ENCODE results near the gene OR2A2. TPM values are rescaled to one million over a fixed set of nuclear protein-coding genes. Genes with fewer than 3 reads are reported as not detected.

Gene OR2A2, protein sequence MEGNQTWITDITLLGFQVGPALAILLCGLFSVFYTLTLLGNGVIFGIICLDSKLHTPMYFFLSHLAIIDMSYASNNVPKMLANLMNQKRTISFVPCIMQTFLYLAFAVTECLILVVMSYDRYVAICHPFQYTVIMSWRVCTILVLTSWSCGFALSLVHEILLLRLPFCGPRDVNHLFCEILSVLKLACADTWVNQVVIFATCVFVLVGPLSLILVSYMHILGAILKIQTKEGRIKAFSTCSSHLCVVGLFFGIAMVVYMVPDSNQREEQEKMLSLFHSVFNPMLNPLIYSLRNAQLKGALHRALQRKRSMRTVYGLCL
- total RNA-seq = not detected

DNA sequence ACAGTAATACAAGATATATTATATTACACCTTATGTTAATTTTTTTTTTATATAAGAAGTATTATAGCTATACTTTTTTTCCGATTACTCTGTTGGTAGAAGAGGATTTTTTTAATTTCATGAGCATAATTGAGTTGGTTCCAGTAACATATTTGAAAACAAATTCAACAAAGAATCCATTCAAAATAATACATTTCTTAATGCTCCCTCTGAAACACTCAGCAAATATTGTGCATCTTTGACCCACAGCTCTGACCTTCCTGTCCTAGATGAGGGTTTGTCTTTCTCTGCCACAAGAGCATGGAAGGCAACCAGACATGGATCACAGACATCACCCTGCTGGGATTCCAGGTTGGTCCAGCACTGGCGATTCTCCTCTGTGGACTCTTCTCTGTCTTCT lies at the start of gene OR2A2:
OR2A2 (plus strand) TSS at position 301 of the 400 bp plus-strand sequence; CDS start at position 301, 0 bp downstream.
- no peaks in the 10 kb centered on the region for H3K36me3 Mint-ChIP-seq (ENCODE audit: low read depth)
- no peak within 1 kb of the TSS for H3K4me3 Mint-ChIP-seq
- no peak within 1 kb of the TSS for H3K27ac Mint-ChIP-seq
- CTCF ChIA-PET = no interaction called here
- H3K9me3 Mint-ChIP-seq = no peaks in the 10 kb centered on the region
- H3K4me1 Mint-ChIP-seq (ENCODE audit: low read depth) = no peaks in the 10 kb centered on the region
- H3K27me3 Mint-ChIP-seq (ENCODE audit: low read depth) = peaks cover 2% of the 10 kb centered on the region
- intact Hi-C loops (cut with micrococcal nuclease) = no loop called here
- no peak for DNase-seq

DNA sequence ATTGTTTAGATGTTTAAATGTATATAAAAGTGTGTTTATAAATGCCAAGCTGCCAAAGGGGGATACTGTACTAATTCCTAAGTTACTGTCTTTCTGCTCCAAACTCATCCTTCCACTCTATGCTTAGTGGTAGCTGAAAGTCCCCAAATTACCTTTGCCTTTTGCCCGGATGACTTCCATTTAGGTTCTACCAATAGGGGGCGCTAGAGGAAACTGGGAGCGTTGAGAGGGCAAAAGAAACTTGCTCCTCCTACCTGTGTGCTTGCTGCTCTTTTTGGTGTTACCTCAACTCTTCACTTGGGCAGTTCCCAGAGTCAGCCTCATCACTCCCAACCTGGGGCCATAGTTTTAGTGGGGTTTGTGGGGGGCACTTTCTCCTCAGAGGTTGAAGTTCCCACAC lies 45.7 kb upstream of the OR2A2 start:
- intact Hi-C loops (cut with micrococcal nuclease) = no loop called here
- Mint-ChIP-seq H3K27me3 (ENCODE audit: low read depth) (peaks cover 28% of the 10 kb centered on the region), H3K36me3 (ENCODE audit: low read depth) (no peaks in the 10 kb centered on the region), H3K9me3 (peaks cover 2% of the 10 kb centered on the region), H3K4me3 (no peak overlapping the region), H3K27ac (no peak overlapping the region), H3K4me1 (ENCODE audit: low read depth) (no peaks in the 10 kb centered on the region)
- no peak for DNase-seq
- CTCF ChIA-PET = interaction anchor here (0.7 to 1.9 kb wide), 5 partner anchors 14 to 31 kb away, joined by 3 to 5 read pairs (median 4); no protein-coding TSS in a partner anchor

DNA sequence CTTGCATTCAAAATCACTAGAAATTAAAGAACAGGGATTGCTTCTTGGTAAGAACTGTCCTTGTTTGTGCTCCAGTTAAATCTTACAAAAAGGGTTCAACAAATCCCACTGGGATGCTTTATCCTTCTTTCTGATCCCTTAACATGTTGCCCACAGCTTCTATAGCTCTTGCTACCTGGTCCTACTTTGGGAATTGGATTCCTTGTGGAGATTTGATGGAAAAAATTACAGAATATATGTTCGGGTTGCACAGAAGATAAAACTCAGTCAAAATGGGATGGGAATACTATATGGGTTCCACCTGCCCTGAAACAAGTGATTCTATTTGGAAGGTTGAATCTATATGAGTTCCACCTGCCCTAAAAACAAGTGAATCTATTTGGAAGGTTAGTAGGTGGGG lies 39.9 kb upstream of the OR2A2 start, which contains the start of gene OR2A25:
OR2A25 (plus strand) TSS at position 301 of the 400 bp plus-strand sequence. CDS start 4,409 bp downstream, outside the sequence.
- intact Hi-C loops (cut with micrococcal nuclease) = no loop called here
- Mint-ChIP-seq H3K27ac (no peak within 1 kb of the TSS), H3K27me3 (ENCODE audit: low read depth) (peaks cover 12% of the 10 kb centered on the region), H3K4me1 (ENCODE audit: low read depth) (no peaks in the 10 kb centered on the region), H3K4me3 (no peak within 1 kb of the TSS), H3K9me3 (no peaks in the 10 kb centered on the region), H3K36me3 (ENCODE audit: low read depth) (no peaks in the 10 kb centered on the region)
- DNase-seq = no peak
- CTCF ChIA-PET = interaction anchor here (1.0 to 1.4 kb wide), 2 partner anchors 57 to 58 kb away, joined by 3 read pairs; no protein-coding TSS in a partner anchor

DNA sequence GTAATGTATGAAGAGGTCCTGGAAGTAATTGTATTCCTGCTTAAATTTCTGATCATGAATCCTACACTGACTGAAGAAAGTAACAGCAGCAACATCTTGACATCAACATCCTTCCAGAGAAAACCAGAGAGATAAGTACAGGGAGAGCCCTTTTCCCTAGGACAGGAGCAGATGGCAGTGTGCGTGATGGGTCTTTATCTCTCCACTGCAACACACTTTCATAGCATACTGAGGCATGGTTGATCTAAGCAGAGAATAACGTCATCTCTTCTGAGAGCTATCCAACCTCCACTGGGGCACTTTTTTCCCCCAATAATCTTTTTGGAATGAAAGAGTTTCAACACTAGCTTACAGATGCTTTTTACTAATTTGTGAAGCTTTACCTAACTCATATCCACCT lies 39.4 kb upstream of the OR2A2 start:
- H3K9me3 Mint-ChIP-seq = no peaks in the 10 kb centered on the region
- intact Hi-C loops (cut with micrococcal nuclease) = no loop called here
- DNase-seq = no peak
- H3K4me3 Mint-ChIP-seq = no peak overlapping the region
- H3K27me3 Mint-ChIP-seq (ENCODE audit: low read depth) = peaks cover 12% of the 10 kb centered on the region
- H3K27ac Mint-ChIP-seq = no peak overlapping the region
- no peaks in the 10 kb centered on the region for H3K36me3 Mint-ChIP-seq (ENCODE audit: low read depth)
- CTCF ChIA-PET = interaction anchor here (1.0 to 1.4 kb wide), 2 partner anchors 56 to 58 kb away, joined by 3 read pairs; no protein-coding TSS in a partner anchor
- no peaks in the 10 kb centered on the region for H3K4me1 Mint-ChIP-seq (ENCODE audit: low read depth)

DNA sequence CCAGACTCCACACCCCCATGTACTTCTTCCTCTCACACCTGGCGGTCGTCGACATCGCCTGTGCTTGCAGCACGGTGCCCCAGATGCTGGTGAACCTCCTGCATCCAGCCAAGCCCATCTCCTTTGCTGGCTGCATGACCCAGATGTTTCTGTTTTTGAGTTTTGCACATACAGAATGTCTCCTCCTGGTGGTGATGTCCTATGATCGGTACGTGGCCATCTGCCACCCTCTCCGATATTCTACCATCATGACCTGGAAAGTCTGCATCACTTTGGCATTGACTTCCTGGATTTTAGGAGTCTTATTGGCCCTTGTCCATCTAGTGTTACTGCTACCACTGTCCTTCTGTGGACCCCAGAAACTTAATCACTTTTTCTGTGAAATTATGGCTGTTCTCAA lies 35.0 kb upstream of the OR2A2 start:
- intact Hi-C loops (cut with micrococcal nuclease) = no loop called here
- DNase-seq = no peak
- Mint-ChIP-seq H3K36me3 (ENCODE audit: low read depth) (no peaks in the 10 kb centered on the region), H3K27ac (no peak overlapping the region), H3K4me3 (no peak overlapping the region), H3K9me3 (no peaks in the 10 kb centered on the region), H3K27me3 (ENCODE audit: low read depth) (peaks cover 2% of the 10 kb centered on the region), H3K4me1 (ENCODE audit: low read depth) (no peaks in the 10 kb centered on the region)
- CTCF ChIA-PET = no interaction called here

DNA sequence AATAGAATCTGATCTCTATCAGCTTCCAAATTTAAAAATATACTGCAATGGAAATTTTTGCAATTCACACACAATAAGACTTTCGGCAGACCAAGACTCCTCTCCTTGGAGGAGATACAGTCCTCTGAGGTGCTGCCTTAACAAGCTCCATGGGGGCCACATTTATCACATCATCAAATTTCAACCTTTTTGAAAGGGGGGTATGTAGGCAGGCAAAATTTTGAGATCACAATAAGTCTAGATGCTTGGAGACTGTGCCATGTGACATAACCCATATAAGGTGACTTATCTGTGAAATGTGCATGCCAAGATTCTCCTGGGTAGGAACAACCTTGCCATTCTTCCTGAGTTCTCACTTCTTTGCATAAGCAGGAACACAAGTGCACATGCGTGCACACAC lies 23.4 kb upstream of the OR2A2 start, which contains the start of gene OR2A12:
OR2A12 (plus strand) TSS at position 301 of the 400 bp plus-strand sequence. CDS start 8,830 bp downstream, outside the sequence.
- Mint-ChIP-seq H3K9me3 (no peaks in the 10 kb centered on the region), H3K27ac (no peak within 1 kb of the TSS), H3K27me3 (ENCODE audit: low read depth) (peaks cover 12% of the 10 kb centered on the region), H3K36me3 (ENCODE audit: low read depth) (no peaks in the 10 kb centered on the region), H3K4me3 (no peak within 1 kb of the TSS), H3K4me1 (ENCODE audit: low read depth) (no peaks in the 10 kb centered on the region)
- intact Hi-C loops (cut with micrococcal nuclease) = no loop called here
- CTCF ChIA-PET = interaction anchor here (1.1 kb wide), 1 partner anchor 42 kb away, joined by 3 read pairs; no protein-coding TSS in a partner anchor
- DNase-seq = no peak

DNA sequence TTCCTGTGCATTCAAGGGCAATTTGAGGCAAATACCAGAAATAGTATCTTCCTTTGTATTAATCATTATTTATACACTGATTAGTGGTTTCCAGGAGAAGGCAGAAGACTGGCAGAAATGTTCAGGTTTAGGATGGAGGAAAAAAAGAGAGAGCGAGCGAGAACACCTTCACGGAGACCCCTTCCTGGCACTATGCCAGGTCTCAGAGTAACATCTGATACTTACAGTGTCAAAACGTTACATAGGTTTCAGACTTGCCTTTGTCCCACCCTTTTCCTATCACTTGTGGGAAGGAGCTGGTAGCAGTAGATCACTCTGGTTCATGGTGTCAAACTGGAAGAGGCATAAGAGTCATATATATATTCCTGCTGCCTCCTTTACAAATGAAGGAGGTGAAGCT lies 22.7 kb upstream of the OR2A2 start:
- no peaks in the 10 kb centered on the region for H3K9me3 Mint-ChIP-seq
- intact Hi-C loops (cut with micrococcal nuclease) = no loop called here

DNA sequence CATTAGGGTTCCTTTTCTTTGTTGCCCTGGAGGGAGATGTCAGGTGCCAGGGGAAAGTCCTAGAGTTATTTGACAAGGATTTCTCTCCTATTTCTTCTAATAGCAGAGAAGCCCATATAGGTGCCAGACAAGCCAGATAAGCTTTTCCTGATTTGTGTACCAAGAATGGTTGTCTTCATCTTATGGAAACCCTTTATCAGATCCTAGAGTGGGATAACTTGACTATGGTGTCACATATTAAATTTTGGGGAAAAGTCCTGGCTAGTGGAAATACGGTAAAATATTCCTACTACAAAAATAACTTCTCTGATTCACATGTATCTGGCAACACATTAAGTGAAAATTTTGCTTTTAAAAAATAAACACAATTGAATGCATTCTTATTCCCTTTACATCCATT lies 22.2 kb upstream of the OR2A2 start:
- H3K9me3 Mint-ChIP-seq = no peaks in the 10 kb centered on the region
- no peak overlapping the region for H3K27ac Mint-ChIP-seq
- peaks cover 11% of the 10 kb centered on the region for H3K27me3 Mint-ChIP-seq (ENCODE audit: low read depth)
- no peaks in the 10 kb centered on the region for H3K36me3 Mint-ChIP-seq (ENCODE audit: low read depth)
- intact Hi-C loops (cut with micrococcal nuclease) = no loop called here
- H3K4me3 Mint-ChIP-seq = no peak overlapping the region
- CTCF ChIA-PET = no interaction called here
- DNase-seq = no peak
- H3K4me1 Mint-ChIP-seq (ENCODE audit: low read depth) = no peaks in the 10 kb centered on the region

More for the DNA sequence above, 22.7 kb upstream of the OR2A2 start:
- CTCF ChIA-PET = no interaction called here
- no peak for DNase-seq
- Mint-ChIP-seq H3K4me3 (no peak overlapping the region), H3K27ac (no peak overlapping the region), H3K36me3 (ENCODE audit: low read depth) (no peaks in the 10 kb centered on the region), H3K4me1 (ENCODE audit: low read depth) (no peaks in the 10 kb centered on the region), H3K27me3 (ENCODE audit: low read depth) (peaks cover 12% of the 10 kb centered on the region)

DNA sequence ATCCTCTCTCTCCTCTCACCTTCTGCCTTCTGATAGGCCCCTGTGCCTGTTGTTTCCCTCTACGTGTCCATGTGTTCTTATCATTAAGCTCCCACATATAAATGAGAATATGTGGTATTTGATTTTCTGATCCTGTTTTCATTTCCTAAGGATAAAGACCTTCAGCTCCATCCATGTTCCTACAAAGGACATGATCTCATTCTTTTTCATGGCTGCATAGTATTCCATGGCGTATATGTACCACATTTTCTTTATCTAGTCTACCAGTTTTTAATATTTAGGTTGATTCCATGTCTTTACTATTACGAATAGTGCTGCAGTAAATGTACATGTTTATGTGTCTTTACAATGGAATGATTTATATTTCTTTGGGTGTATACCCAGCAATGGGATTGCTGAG lies 18.7 kb upstream of the OR2A2 start:
- Mint-ChIP-seq H3K27ac (no peak overlapping the region), H3K36me3 (ENCODE audit: low read depth) (no peaks in the 10 kb centered on the region), H3K27me3 (ENCODE audit: low read depth) (peaks cover 11% of the 10 kb centered on the region), H3K4me1 (ENCODE audit: low read depth) (no peaks in the 10 kb centered on the region), H3K4me3 (no peak overlapping the region), H3K9me3 (no peaks in the 10 kb centered on the region)
- no peak for DNase-seq
- CTCF ChIA-PET = no interaction called here
- intact Hi-C loops (cut with micrococcal nuclease) = no loop called here

DNA sequence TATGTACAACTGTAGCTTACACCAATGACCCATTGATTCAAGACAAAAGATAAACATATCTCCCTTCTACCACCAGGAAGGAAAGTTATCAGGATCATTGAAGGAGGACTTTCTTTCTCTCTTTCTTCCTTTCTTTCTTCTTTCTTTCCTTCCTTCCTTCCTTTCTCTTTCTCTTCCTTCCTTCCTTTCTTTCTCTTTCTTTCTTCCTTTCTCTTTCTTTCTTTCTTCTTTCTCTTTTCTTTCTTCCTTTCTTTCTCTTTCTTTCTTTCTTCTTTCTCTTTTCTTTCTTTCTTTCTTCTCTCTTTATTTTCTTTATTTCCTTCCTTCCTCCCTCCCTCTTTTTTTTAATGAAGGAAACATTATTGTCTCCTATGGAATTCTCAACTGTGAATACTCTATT lies 10.6 kb upstream of the OR2A2 start:
- no peaks in the 10 kb centered on the region for H3K9me3 Mint-ChIP-seq
- H3K4me1 Mint-ChIP-seq (ENCODE audit: low read depth) = peaks cover 17% of the 10 kb centered on the region
- H3K36me3 Mint-ChIP-seq (ENCODE audit: low read depth) = no peaks in the 10 kb centered on the region
- no peak overlapping the region for H3K4me3 Mint-ChIP-seq
- intact Hi-C loops (cut with micrococcal nuclease) = no loop called here
- H3K27ac Mint-ChIP-seq = no peak overlapping the region
- no peaks in the 10 kb centered on the region for H3K27me3 Mint-ChIP-seq (ENCODE audit: low read depth)
- CTCF ChIA-PET = no interaction called here
- no peak for DNase-seq

DNA sequence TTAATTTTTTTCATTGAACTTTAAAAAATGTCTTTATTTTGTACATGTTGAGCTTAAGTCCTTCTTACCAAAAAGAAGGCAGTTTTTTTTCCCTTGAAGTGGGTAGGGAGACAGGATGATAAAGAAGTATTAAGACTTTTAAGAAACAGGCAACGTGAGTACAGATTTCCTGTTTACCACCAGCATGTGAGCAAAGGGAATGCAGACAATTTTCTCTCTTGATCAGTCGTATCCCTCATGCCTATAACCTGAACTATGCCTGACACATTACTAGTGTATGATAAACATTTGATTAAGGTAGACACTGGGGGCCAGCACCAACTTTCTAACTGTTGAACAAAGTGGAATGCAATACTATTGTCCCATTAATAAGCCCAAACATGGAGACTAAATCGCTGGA lies 8.8 kb upstream of the OR2A2 start:
- Mint-ChIP-seq H3K36me3 (ENCODE audit: low read depth) (no peaks in the 10 kb centered on the region), H3K27ac (no peak overlapping the region), H3K4me1 (ENCODE audit: low read depth) (peaks cover 17% of the 10 kb centered on the region), H3K27me3 (ENCODE audit: low read depth) (no peaks in the 10 kb centered on the region), H3K4me3 (no peak overlapping the region), H3K9me3 (no peaks in the 10 kb centered on the region)
- no peak for DNase-seq
- intact Hi-C loops (cut with micrococcal nuclease) = no loop called here
- CTCF ChIA-PET = interaction anchor here (1.2 kb wide), 1 partner anchor 27 kb away, joined by 4 read pairs; no protein-coding TSS in a partner anchor

DNA sequence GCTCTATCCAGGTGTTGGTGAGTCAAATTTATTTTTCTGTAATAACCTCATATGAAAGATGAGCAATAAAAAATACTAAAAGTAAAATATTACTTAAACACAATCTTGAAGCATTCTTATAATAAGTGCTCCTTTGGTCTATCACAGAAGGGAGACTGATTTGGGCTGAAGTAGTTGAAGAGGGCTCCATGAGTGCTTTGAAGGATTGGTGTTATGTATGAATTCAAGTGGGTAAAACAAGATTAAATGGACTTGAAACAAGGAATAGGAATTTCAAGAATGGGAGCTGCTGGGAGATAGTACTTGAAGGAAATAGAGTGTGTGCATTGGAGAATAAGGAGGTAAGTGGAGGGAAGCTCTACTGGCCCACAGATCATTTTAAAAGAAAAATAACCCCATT lies 7.3 kb upstream of the OR2A2 start:
- no peak for DNase-seq
- peaks cover 17% of the 10 kb centered on the region for H3K4me1 Mint-ChIP-seq (ENCODE audit: low read depth)
- H3K27ac Mint-ChIP-seq = no peak overlapping the region
- intact Hi-C loops (cut with micrococcal nuclease) = no loop called here
- no peaks in the 10 kb centered on the region for H3K9me3 Mint-ChIP-seq
- no peaks in the 10 kb centered on the region for H3K36me3 Mint-ChIP-seq (ENCODE audit: low read depth)
- no peak overlapping the region for H3K4me3 Mint-ChIP-seq
- no peaks in the 10 kb centered on the region for H3K27me3 Mint-ChIP-seq (ENCODE audit: low read depth)
- CTCF ChIA-PET = interaction anchor here (1.2 kb wide), 1 partner anchor 26 kb away, joined by 4 read pairs; no protein-coding TSS in a partner anchor

DNA sequence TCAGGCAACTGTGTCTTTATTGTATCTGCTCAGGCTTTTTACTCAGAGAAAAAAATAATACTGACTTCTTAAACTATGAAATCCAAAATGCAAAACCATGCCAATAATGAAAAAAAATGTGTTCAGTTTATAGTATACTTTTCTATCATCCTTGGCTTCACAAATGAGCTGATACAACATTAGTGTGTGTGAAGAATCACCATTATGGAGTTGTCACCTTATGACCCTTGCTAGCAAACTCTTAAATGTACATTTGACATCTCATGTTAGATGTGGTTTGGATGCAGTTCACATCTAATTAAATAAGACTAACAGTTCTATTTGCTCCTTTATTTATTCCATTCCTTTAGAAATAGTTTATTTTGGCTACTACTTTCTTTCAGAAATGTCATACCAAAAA lies 4.2 kb upstream of the OR2A2 start:
- H3K9me3 Mint-ChIP-seq = no peaks in the 10 kb centered on the region

More for the DNA sequence above, 4.2 kb upstream of the OR2A2 start:
- H3K36me3 Mint-ChIP-seq (ENCODE audit: low read depth) = no peaks in the 10 kb centered on the region
- no peaks in the 10 kb centered on the region for H3K27me3 Mint-ChIP-seq (ENCODE audit: low read depth)
- intact Hi-C loops (cut with micrococcal nuclease) = no loop called here
- no peak for DNase-seq
- no peak overlapping the region for H3K4me3 Mint-ChIP-seq
- H3K27ac Mint-ChIP-seq = no peak overlapping the region
- CTCF ChIA-PET = interaction anchor here (0.7 kb wide), 1 partner anchor 23 kb away, joined by 3 read pairs; no protein-coding TSS in a partner anchor
- H3K4me1 Mint-ChIP-seq (ENCODE audit: low read depth) = peaks cover 10% of the 10 kb centered on the region
